ENCODE results near the gene HOXA10. TPM values are rescaled to one million over a fixed set of nuclear protein-coding genes. Genes with fewer than 3 reads are reported as not detected.

Gene HOXA10
- total RNA-seq, 4 donors from 2014 or later: 4.9 to 11.2 (median 6.7) TPM

DNA sequence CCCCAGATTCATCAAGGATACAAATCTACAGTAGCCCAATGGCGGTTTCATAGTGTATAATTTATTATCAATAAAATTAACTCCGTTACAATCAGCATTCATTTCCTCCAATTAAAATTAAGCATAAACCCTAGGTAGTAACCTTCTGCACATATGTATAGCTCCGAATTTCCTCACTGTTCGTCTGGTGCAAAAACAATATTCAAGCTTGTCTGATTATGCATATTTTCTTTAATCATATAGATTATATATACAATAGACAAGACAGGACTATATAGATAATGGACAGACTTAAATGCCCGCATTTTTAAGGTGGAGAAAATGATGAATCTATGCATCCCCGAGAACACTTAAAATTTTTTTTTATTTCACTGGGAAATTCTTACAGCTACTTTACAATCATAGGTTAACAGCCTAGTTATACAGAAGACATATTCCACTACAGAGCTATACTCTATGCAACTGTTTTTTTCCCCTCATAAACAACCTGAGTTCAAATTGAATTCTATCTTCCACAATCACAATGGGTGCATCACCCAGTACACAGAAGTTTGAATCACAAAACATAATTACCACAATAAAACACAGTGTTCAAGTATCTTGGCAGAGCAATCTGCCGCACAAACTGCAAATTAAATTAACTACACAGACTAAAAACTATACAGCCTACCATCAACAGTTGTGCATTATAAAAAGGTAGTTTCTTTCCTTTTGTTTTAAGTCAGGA, 11.4 kb downstream of the HOXA10 start:
- intact Hi-C loops (cut with DNase I; ENCODE audit: low total_unique reads): loop anchor here (5.0 to 10.0 kb wide), 2 partner anchors 795 to 958 kb away; partner anchors contain the start of genes CBX3 and HNRNPA2B1
- TF ChIP-seq, protein P1, sequence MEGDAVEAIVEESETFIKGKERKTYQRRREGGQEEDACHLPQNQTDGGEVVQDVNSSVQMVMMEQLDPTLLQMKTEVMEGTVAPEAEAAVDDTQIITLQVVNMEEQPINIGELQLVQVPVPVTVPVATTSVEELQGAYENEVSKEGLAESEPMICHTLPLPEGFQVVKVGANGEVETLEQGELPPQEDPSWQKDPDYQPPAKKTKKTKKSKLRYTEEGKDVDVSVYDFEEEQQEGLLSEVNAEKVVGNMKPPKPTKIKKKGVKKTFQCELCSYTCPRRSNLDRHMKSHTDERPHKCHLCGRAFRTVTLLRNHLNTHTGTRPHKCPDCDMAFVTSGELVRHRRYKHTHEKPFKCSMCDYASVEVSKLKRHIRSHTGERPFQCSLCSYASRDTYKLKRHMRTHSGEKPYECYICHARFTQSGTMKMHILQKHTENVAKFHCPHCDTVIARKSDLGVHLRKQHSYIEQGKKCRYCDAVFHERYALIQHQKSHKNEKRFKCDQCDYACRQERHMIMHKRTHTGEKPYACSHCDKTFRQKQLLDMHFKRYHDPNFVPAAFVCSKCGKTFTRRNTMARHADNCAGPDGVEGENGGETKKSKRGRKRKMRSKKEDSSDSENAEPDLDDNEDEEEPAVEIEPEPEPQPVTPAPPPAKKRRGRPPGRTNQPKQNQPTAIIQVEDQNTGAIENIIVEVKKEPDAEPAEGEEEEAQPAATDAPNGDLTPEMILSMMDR (IDR thresholded peaks at IDR 0.05): no peak
- TF ChIP-seq POLR2A (IDR thresholded peaks at IDR 0.05): no peak

DNA sequence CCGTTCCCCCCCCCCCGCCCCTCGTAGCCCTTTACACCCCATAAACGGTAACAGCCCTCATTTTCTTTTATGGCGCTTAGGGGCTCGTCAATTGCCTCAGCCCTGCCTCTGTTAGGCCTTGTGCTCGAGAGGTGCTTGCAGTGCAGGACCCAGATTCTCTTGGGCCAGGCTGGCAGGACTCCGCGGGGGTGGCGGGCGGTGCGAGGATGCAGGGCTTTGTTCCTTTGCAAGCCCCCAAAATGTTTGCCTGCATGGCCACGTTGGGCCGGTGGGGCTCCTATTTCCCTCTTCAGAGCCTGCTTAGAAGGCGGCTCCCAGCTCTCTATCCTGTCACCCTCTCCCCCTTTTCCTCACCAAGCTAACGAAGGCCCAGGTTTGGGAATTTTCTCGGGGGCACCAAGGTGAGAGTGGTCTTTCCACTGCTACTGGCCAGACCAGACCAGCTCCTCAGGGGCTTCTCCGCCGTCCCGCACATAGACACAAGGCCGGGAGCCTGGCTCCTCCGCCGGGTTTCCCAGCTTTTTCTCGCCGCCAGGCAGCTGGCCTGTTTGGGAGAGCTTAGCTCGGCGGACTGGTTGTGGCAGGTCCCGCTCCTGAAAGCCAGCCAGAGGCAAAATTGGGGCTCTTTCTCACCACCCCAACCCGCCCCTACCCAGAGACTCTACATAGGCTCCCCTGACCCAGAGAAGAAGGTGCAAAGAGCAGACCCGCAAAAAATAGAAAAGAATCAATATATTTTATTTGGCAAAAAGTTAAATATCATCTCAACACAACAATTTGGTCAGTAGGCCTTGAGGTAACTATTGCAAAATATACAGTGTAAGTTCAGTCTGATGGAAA, 12.2 kb downstream of the HOXA10 start:
- TF ChIP-seq POLR2A (IDR thresholded peaks at IDR 0.05): no peak
- TF ChIP-seq, protein P1 (IDR thresholded peaks at IDR 0.05): no peak
- WGBS, 2 donors: 32 to 41% methylated on average over 27 to 30 of the region's 30 CpGs
- DNase-seq (ENCODE audit: low spot score in 2 of 2): peak in 1 of 2 donors; percentile 86
- no peak overlapping the region for H3K4me3 ChIP-seq (ENCODE audit: low read depth, poor library complexity, severe bottlenecking)
- intact Hi-C loops (cut with DNase I; ENCODE audit: low total_unique reads): loop anchor here (5.0 to 10.0 kb wide), 2 partner anchors 795 to 957 kb away; partner anchors contain the start of genes CBX3 and HNRNPA2B1

More for the DNA sequence above, 11.4 kb downstream of the HOXA10 start:
- no peak for DNase-seq (ENCODE audit: low spot score in 2 of 2)
- 31 to 42% methylated on average over 7 of the region's 7 CpGs for WGBS, 2 donors
- H3K4me3 ChIP-seq (ENCODE audit: low read depth, poor library complexity, severe bottlenecking): no peak overlapping the region

DNA sequence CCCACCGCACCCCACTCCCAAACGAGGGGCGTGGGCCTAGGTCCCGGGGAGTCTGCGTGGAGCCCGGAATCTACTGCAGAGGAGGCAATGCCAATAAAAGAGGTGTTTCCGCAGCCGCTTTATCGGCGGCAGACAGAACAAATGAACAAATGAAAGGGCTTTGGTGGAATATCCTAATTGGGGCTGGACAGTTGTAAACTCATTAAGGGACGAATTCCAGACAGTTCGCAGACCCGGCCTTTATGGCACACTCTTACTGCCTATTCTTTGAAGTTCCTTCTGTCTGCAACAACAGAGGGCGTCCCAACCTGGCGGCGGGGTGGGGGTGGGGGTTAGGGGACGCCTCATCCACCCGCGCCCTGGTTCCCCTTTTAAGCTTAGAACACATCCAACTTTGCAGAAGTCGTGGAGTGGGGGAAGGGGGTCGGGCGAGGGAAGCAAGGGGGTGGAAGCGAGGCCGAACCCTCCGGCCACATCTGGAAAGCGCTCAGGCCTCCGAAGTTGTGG, 12.9 kb downstream of the HOXA10 start:
- DNase-seq (ENCODE audit: low spot score in 2 of 2): peak in 1 of 2 donors; percentile 89
- 10 to 15% methylated on average over 26 to 27 of the region's 27 CpGs for WGBS, 2 donors
- intact Hi-C loops (cut with DNase I; ENCODE audit: low total_unique reads): loop anchor here (5.0 to 10.0 kb wide), 2 partner anchors 794 to 956 kb away; partner anchors contain the start of genes CBX3 and HNRNPA2B1
- no peak overlapping the region for H3K4me3 ChIP-seq (ENCODE audit: low read depth, poor library complexity, severe bottlenecking)
- TF ChIP-seq, protein P1 (IDR thresholded peaks at IDR 0.05): no peak
- no peak for TF ChIP-seq POLR2A (IDR thresholded peaks at IDR 0.05)

DNA sequence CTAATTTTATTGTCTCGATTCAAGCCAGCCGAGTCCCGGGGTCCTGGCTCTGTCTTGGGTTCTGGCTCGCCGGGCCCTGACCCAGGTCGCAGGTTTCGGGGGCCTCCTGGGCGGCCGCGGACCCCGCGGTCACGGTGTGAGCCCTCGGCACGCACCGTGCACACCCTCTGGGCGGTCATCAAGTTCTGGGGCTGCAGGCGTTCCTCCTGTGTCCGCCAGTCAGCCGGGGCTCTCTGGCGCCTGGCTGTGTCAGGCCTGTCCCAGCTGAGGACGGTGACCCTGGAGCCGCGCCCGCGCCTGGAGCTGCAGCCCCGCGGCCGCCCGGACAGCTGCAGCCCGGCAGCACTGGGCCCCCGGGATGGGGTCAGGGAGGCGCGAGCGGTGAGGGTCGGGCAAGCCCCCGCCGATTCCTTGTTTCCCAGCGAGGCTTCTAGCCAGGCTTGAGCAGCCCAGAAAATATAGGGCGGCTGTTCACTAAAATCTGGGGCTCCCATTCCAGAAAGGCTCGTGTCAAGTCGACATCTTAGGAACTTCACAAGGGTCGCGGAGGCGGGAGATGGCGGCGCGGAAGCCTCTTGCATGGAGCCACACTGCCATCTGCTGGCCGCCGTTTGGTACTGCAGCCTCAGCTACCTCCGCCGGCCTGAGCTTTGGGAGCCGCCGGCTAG, 13.4 kb downstream of the HOXA10 start:
- peak; percentile 90 to 99 for DNase-seq (ENCODE audit: low spot score in 2 of 2)
- TF ChIP-seq, protein P1 (IDR thresholded peaks at IDR 0.05): peak in 2 of 3 donors; percentile 50 to 99
- no peak for TF ChIP-seq POLR2A (IDR thresholded peaks at IDR 0.05)
- H3K4me3 ChIP-seq (ENCODE audit: low read depth, poor library complexity, severe bottlenecking): peak overlapping the region; percentile 44
- intact Hi-C loops (cut with DNase I; ENCODE audit: low total_unique reads): loop anchor here (5.0 to 10.0 kb wide), 2 partner anchors 793 to 956 kb away; partner anchors contain the start of genes CBX3 and HNRNPA2B1
- 3% methylated on average over 26 to 38 of the region's 54 CpGs for WGBS, 2 donors

DNA sequence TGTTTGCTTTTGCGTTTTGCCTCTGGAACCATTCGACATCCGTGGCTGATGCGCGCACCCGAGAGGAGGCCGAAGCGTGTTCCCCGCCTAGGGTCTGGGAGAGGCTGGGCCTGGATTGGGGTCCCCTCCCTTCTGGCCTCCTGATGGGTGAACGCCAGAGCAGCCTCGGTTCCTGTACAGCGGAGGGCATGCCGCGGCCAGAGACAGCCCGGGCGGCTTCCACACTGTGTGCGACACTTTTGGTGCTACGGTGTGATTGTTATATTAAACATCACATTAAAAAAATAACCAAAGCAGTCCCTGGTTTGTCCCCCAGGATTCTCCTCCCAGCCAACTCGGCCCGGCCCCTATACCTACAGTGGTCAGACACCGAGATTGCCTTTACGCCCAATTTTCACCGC, 14.0 kb downstream of the HOXA10 start:
- intact Hi-C loops (cut with DNase I; ENCODE audit: low total_unique reads): loop anchor here (5.0 to 10.0 kb wide), 2 partner anchors 793 to 955 kb away; partner anchors contain the start of genes CBX3 and HNRNPA2B1
- DNase-seq (ENCODE audit: low spot score in 2 of 2): peak in 1 of 2 donors; percentile 87
- 47 to 50% methylated on average over 21 to 23 of the region's 23 CpGs for WGBS, 2 donors
- no peak for TF ChIP-seq POLR2A (IDR thresholded peaks at IDR 0.05)
- H3K4me3 ChIP-seq (ENCODE audit: low read depth, poor library complexity, severe bottlenecking): no peak overlapping the region
